GM10248 (cell line): ENCODE results near the gene PTPRF.

ENCODE experiments used
- CTCF ChIA-PET: fragments of 300-600 bp; sonication (Branson Sonifier 250); formaldehyde crosslinking; extraction: SDS; loops from one replicate; lab custom pipeline; 2021; ENCODE audit warnings: antibody characterized with exemption; lab: Yijun Ruan, JAX
- POLR2A ChIA-PET: fragments of 350-650 bp; sonication (Branson Sonifier 250); formaldehyde crosslinking; extraction: SDS; loops from one replicate; lab custom pipeline; 2020; ENCODE audit warnings: antibody characterized with exemption; lab: Yijun Ruan, JAX
- DNase-seq: peaks from one replicate; pipeline ENCODE4 v3.0.0; 2012; ENCODE audit errors: extremely low spot score
- TF ChIP-seq, protein P1 (sequence below): IDR thresholded peaks from 2 replicates; pipeline ENCODE4 v1.5.1; 2012; ENCODE audit warnings: mild to moderate bottlenecking, low read depth; ENCODE audit errors: extremely low read depth, missing control alignments, control extremely low read depth

Gene PTPRF

DNA sequence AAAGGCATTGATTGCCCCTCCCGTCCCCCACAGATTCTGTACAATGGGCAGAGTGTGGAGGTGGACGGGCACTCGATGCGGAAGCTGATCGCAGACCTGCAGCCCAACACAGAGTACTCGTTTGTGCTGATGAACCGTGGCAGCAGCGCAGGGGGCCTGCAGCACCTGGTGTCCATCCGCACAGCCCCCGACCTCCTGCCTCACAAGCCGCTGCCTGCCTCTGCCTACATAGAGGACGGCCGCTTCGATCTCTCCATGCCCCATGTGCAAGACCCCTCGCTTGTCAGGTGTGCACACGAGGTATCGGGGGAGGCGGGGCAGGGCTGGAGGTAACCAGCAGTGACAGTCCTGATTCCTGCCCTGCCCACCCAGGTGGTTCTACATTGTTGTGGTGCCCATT lies 74.5 kb downstream of the PTPRF start:
- TF ChIP-seq, protein P1, sequence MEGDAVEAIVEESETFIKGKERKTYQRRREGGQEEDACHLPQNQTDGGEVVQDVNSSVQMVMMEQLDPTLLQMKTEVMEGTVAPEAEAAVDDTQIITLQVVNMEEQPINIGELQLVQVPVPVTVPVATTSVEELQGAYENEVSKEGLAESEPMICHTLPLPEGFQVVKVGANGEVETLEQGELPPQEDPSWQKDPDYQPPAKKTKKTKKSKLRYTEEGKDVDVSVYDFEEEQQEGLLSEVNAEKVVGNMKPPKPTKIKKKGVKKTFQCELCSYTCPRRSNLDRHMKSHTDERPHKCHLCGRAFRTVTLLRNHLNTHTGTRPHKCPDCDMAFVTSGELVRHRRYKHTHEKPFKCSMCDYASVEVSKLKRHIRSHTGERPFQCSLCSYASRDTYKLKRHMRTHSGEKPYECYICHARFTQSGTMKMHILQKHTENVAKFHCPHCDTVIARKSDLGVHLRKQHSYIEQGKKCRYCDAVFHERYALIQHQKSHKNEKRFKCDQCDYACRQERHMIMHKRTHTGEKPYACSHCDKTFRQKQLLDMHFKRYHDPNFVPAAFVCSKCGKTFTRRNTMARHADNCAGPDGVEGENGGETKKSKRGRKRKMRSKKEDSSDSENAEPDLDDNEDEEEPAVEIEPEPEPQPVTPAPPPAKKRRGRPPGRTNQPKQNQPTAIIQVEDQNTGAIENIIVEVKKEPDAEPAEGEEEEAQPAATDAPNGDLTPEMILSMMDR: no peak
- ChIA-PET POLR2A (no interaction called here), CTCF (no interaction called here)

DNA sequence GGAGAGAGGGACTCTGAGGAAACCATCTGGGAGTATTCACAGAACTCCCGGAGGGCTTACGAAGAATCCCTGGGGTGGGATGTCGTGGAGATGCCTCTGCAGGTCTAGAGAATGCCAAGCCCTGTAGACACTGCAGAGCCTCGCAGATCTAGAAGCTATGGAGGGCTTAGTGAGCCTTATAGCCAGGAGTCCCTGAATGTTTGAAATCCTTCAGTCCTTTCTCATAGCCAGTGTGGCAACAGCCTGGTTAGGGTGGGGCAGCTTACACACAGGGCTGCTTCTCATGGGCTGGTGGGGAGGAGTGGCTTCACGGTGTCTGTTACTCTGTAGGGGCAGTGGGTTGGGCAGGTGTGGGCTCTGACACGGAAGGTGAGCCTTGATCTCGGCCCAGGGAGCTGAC lies 75.1 kb downstream of the PTPRF start:
- ChIA-PET CTCF (no interaction called here), POLR2A (no interaction called here)
- DNase-seq: no peak
- TF ChIP-seq, protein P1: no peak

More for the DNA sequence above, 74.5 kb downstream of the PTPRF start:
- no peak for DNase-seq

GRCh38 chr1:43606624-43607023 lies 75.9 kb downstream of the PTPRF start:
- POLR2A ChIA-PET: no interaction called here
- no peak for DNase-seq
- TF ChIP-seq, protein P1: no peak
- CTCF ChIA-PET: no interaction called here

DNA sequence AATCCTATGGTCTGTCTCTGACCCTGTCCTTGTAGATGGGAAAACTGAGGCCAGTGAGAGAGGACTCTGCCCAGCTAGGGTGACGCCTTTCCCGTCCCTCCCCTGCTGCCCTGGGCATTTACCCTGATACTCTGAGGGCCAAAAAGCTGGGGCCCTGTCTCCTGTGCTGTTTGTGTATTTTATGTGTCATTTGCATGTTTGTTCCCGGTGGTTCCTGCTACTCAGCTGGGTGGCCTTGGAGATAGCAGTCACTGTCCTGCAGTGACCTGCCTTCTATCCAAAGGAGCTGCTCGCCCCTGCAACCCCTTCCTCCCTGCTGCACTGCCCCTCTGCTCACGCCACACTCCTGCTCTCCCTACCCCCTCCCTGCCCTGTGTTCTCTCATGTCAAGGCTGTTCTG lies 78.1 kb downstream of the PTPRF start:
- TF ChIP-seq, protein P1: no peak
- no peak for DNase-seq
- ChIA-PET POLR2A (no interaction called here), CTCF (no interaction called here)

- DNase-seq: no peak
- TF ChIP-seq, protein P1: no peak
- CTCF ChIA-PET: interaction anchor here (0.8 kb wide), 1 partner anchor 325 kb away, joined by 3 read pairs; no protein-coding TSS in a partner anchor
- POLR2A ChIA-PET: no interaction called here
Observed at GRCh38 chr1:43610339-43610738, 79.7 kb downstream of the PTPRF start.

DNA sequence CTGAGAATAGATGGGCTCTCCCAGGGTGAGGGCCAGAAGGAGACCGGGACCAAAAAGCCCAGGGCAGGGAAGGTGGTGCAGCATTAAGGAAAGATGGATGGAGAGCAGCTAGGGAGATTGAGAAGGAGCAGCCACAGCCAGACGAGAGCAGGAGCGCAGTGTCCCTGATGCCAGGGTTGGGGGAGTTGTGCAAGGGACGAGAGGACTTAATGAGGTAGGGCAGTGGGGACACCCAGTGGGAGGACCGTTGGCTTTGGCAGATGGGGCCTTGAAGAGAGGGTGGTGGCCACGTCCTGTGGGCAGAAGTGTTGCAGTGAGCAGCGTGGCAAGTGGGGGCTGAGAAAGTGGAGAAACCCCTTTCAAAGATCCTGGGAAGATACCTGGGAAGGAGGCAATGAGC lies 81.3 kb downstream of the PTPRF start:
- ChIA-PET POLR2A (no interaction called here), CTCF (no interaction called here)
- TF ChIP-seq, protein P1: no peak

DNA sequence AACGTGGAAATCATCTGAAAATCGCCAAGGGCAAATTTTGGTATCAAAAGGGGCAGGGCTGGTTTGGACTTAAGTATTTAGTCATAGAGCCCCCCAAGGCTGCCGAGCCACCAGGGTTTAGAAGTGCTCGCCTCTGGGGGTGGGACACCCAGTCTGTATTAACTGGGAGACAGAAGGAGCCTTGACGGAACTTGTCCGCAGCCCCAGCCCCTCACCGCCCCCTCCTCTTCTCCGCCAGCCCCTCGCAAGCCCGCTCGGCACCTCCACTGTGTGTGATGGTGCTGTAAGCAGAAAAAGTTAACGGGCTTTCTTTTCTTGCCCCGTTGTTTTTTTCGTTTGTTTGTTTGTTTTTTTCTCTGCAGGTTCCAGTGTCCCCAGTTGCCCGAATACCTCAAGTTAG lies 81.7 kb downstream of the PTPRF start:
- ChIA-PET POLR2A (no interaction called here), CTCF (no interaction called here)
- TF ChIP-seq, protein P1: no peak
- no peak for DNase-seq

More for the DNA sequence above, 81.3 kb downstream of the PTPRF start:
- DNase-seq: no peak
